ENCODE data around the gene ERCC2.
A peak's percentile ranks its signal among the peaks of the same experiment; 100 is the strongest.

ERCC2 gene

GRCh38 chr19:45380107-45380506 lies 9.7 kb upstream of the ERCC2 start:
- Histone ChIP-seq H3K4ac (ENCODE audit: low read depth in 1 of 2, low read length in 2 of 2) (no peak overlapping the region), H3K23ac (ENCODE audit: low read length in 2 of 2) (no peak overlapping the region), H3K27me3 (ENCODE audit: control insufficient read depth in 1 of 2, insufficient read depth in 1 of 2, low read length in 2 of 2) (peaks cover 3 to 4% of the 10 kb centered on the region in 2 experiments)

GRCh38 chr19:45376045-45376724 lies 5.8 kb upstream of the ERCC2 start:
- DNase-seq = peak; percentile 64
- peak overlapping the region; percentile 91 for H3K27ac ChIP-seq (ENCODE audit: low read length, poor library complexity, severe bottlenecking)
- no peak overlapping the region for H3K4me2 ChIP-seq (ENCODE audit: low read length, poor library complexity, severe bottlenecking)
- 34% methylated on average over 13 of the region's 13 CpGs for WGBS
- no peak overlapping the region for H3K14ac ChIP-seq (ENCODE audit: low read length in 2 of 2)
- peak overlapping the region; percentile 67 for H2BK15ac ChIP-seq (ENCODE audit: low read depth, poor library complexity, severe bottlenecking)
- H3K79me1 ChIP-seq (replicated peaks; ENCODE audit: low read length, poor library complexity, severe bottlenecking) = peaks cover 2% of the 10 kb centered on the region
- H3K27me3 ChIP-seq (ENCODE audit: control insufficient read depth in 1 of 2, insufficient read depth in 1 of 2, low read length in 2 of 2) = no peaks in the 10 kb centered on the region
- H2BK5ac ChIP-seq (ENCODE audit: low read depth, low read length, poor library complexity, severe bottlenecking) = peak overlapping the region; percentile 57
- no peak overlapping the region for H4K8ac ChIP-seq (ENCODE audit: low read length)
- no peak overlapping the region for H2BK120ac ChIP-seq (ENCODE audit: low read depth, low read length)
- H4K91ac ChIP-seq (ENCODE audit: low read length) = no peak overlapping the region
- H3K36me3 ChIP-seq (ENCODE audit: control insufficient read depth in 1 of 2, insufficient read depth in 2 of 2, low read depth in 1 of 2, low read length in 2 of 2) = no peaks in the 10 kb centered on the region
- peak overlapping the region in 1 of 2 experiments; percentile 43 for H3K18ac ChIP-seq (ENCODE audit: low read depth in 1 of 2, low read length in 2 of 2)
- H3K4me3 ChIP-seq (ENCODE audit: insufficient read depth in 1 of 2, low read depth in 1 of 2, low read length in 2 of 2) = no peak overlapping the region
- no peaks in the 10 kb centered on the region for H3K9me3 ChIP-seq (ENCODE audit: control insufficient read depth, low read length)
- H3K23ac ChIP-seq (ENCODE audit: low read length in 2 of 2) = no peak overlapping the region
- H3K4ac ChIP-seq (ENCODE audit: low read depth in 1 of 2, low read length in 2 of 2) = no peak overlapping the region
- peaks cover 3% of the 10 kb centered on the region for H3K4me1 ChIP-seq (ENCODE audit: control insufficient read depth, insufficient read depth, low read depth, low read length)
- no peak overlapping the region for H2BK12ac ChIP-seq (ENCODE audit: low read length in 2 of 2)
- no peak overlapping the region for H2AFZ ChIP-seq (ENCODE audit: low read depth, low read length)
- H3K9ac ChIP-seq (ENCODE audit: low read length) = peak overlapping the region; percentile 77
- H2AK5ac ChIP-seq (ENCODE audit: low read length, severe bottlenecking) = peak overlapping the region; percentile 83

More at GRCh38 chr19:45380107-45380506, 9.7 kb upstream of the ERCC2 start:
- Histone ChIP-seq H2BK120ac (ENCODE audit: low read depth, low read length) (no peak overlapping the region), H3K18ac (ENCODE audit: low read depth in 1 of 2, low read length in 2 of 2) (no peak overlapping the region), H3K4me1 (ENCODE audit: control insufficient read depth, insufficient read depth, low read depth, low read length) (peaks cover 3% of the 10 kb centered on the region), H2BK12ac (ENCODE audit: low read length in 2 of 2) (no peak overlapping the region), H4K91ac (ENCODE audit: low read length) (no peak overlapping the region), H2BK15ac (ENCODE audit: low read depth, poor library complexity, severe bottlenecking) (no peak overlapping the region), H3K36me3 (ENCODE audit: control insufficient read depth in 1 of 2, insufficient read depth in 2 of 2, low read depth in 1 of 2, low read length in 2 of 2) (peaks cover 0 to 5% of the 10 kb centered on the region in 2 experiments), H2AFZ (ENCODE audit: low read depth, low read length) (no peak overlapping the region), H4K8ac (ENCODE audit: low read length) (no peak overlapping the region), H3K14ac (ENCODE audit: low read length in 2 of 2) (no peak overlapping the region), H3K4me2 (ENCODE audit: low read length, poor library complexity, severe bottlenecking) (no peak overlapping the region), H2BK5ac (ENCODE audit: low read depth, low read length, poor library complexity, severe bottlenecking) (no peak overlapping the region), H3K9me3 (ENCODE audit: control insufficient read depth, low read length) (no peaks in the 10 kb centered on the region), H3K9ac (ENCODE audit: low read length) (peak overlapping the region; percentile 60), H3K27ac (ENCODE audit: low read length, poor library complexity, severe bottlenecking) (no peak overlapping the region), H3K79me1 (replicated peaks; ENCODE audit: low read length, poor library complexity, severe bottlenecking) (no peaks in the 10 kb centered on the region), H3K4me3 (ENCODE audit: insufficient read depth in 1 of 2, low read depth in 1 of 2, low read length in 2 of 2) (no peak overlapping the region), H2AK5ac (ENCODE audit: low read length, severe bottlenecking) (no peak overlapping the region)
- DNase-seq = no peak
- 97% methylated on average over 1 of the region's 1 CpG for WGBS

GRCh38 chr19:45368737-45369340 lies 1.5 kb downstream of the ERCC2 start:
- no peaks in the 10 kb centered on the region for H3K9me3 ChIP-seq (ENCODE audit: control insufficient read depth, low read length)
- peaks cover 12% of the 10 kb centered on the region for H3K4me1 ChIP-seq (ENCODE audit: control insufficient read depth, insufficient read depth, low read depth, low read length)
- H3K4me2 ChIP-seq (ENCODE audit: low read length, poor library complexity, severe bottlenecking) = no peak overlapping the region
- no peak overlapping the region for H4K91ac ChIP-seq (ENCODE audit: low read length)
- H3K14ac ChIP-seq (ENCODE audit: low read length in 2 of 2) = no peak overlapping the region
- H2BK15ac ChIP-seq (ENCODE audit: low read depth, poor library complexity, severe bottlenecking) = no peak overlapping the region
- H3K79me1 ChIP-seq (replicated peaks; ENCODE audit: low read length, poor library complexity, severe bottlenecking) = peaks cover 33% of the 10 kb centered on the region
- H2AFZ ChIP-seq (ENCODE audit: low read depth, low read length) = no peak overlapping the region
- DNase-seq = no peak
- no peak overlapping the region for H2BK5ac ChIP-seq (ENCODE audit: low read depth, low read length, poor library complexity, severe bottlenecking)
- WGBS = 90% methylated on average over 11 of the region's 11 CpGs
- no peak overlapping the region for H3K27ac ChIP-seq (ENCODE audit: low read length, poor library complexity, severe bottlenecking)
- H3K4me3 ChIP-seq (ENCODE audit: insufficient read depth in 1 of 2, low read depth in 1 of 2, low read length in 2 of 2) = peak overlapping the region in 1 of 2 experiments; percentile 93
- H3K23ac ChIP-seq (ENCODE audit: low read length in 2 of 2) = peak overlapping the region in 1 of 2 experiments; percentile 62
- no peak overlapping the region for H2AK5ac ChIP-seq (ENCODE audit: low read length, severe bottlenecking)
- H3K18ac ChIP-seq (ENCODE audit: low read depth in 1 of 2, low read length in 2 of 2) = no peak overlapping the region
- H4K8ac ChIP-seq (ENCODE audit: low read length) = no peak overlapping the region
- H3K27me3 ChIP-seq (ENCODE audit: control insufficient read depth in 1 of 2, insufficient read depth in 1 of 2, low read length in 2 of 2) = no peaks in the 10 kb centered on the region
- peaks cover 15 to 28% of the 10 kb centered on the region in 2 experiments for H3K36me3 ChIP-seq (ENCODE audit: control insufficient read depth in 1 of 2, insufficient read depth in 2 of 2, low read depth in 1 of 2, low read length in 2 of 2)
- H2BK12ac ChIP-seq (ENCODE audit: low read length in 2 of 2) = no peak overlapping the region
- H2BK120ac ChIP-seq (ENCODE audit: low read depth, low read length) = no peak overlapping the region
- no peak overlapping the region for H3K9ac ChIP-seq (ENCODE audit: low read length)
- no peak overlapping the region for H3K4ac ChIP-seq (ENCODE audit: low read depth in 1 of 2, low read length in 2 of 2)

- no peak overlapping the region for H4K8ac ChIP-seq (ENCODE audit: low read length)
- no peak overlapping the region for H2BK120ac ChIP-seq (ENCODE audit: low read depth, low read length)
Measured at GRCh38 chr19:45368127-45368526, 2.2 kb downstream of the ERCC2 start.

More at GRCh38 chr19:45368127-45368526, 2.2 kb downstream of the ERCC2 start:
- Histone ChIP-seq H3K14ac (ENCODE audit: low read length in 2 of 2) (no peak overlapping the region), H3K36me3 (ENCODE audit: control insufficient read depth in 1 of 2, insufficient read depth in 2 of 2, low read depth in 1 of 2, low read length in 2 of 2) (peaks cover 15 to 35% of the 10 kb centered on the region in 2 experiments), H2BK5ac (ENCODE audit: low read depth, low read length, poor library complexity, severe bottlenecking) (no peak overlapping the region), H3K27ac (ENCODE audit: low read length, poor library complexity, severe bottlenecking) (no peak overlapping the region), H3K4me2 (ENCODE audit: low read length, poor library complexity, severe bottlenecking) (no peak overlapping the region), H3K79me1 (replicated peaks; ENCODE audit: low read length, poor library complexity, severe bottlenecking) (peaks cover 39% of the 10 kb centered on the region), H3K27me3 (ENCODE audit: control insufficient read depth in 1 of 2, insufficient read depth in 1 of 2, low read length in 2 of 2) (no peaks in the 10 kb centered on the region), H2BK12ac (ENCODE audit: low read length in 2 of 2) (no peak overlapping the region), H3K4me3 (ENCODE audit: insufficient read depth in 1 of 2, low read depth in 1 of 2, low read length in 2 of 2) (no peak overlapping the region), H3K18ac (ENCODE audit: low read depth in 1 of 2, low read length in 2 of 2) (no peak overlapping the region), H2AFZ (ENCODE audit: low read depth, low read length) (no peak overlapping the region), H2AK5ac (ENCODE audit: low read length, severe bottlenecking) (no peak overlapping the region), H3K4me1 (ENCODE audit: control insufficient read depth, insufficient read depth, low read depth, low read length) (peaks cover 12% of the 10 kb centered on the region), H3K9me3 (ENCODE audit: control insufficient read depth, low read length) (no peaks in the 10 kb centered on the region), H3K9ac (ENCODE audit: low read length) (no peak overlapping the region), H2BK15ac (ENCODE audit: low read depth, poor library complexity, severe bottlenecking) (no peak overlapping the region), H4K91ac (ENCODE audit: low read length) (no peak overlapping the region), H3K23ac (ENCODE audit: low read length in 2 of 2) (no peak overlapping the region), H3K4ac (ENCODE audit: low read depth in 1 of 2, low read length in 2 of 2) (no peak overlapping the region)
- over 99% methylated on average over 4 of the region's 4 CpGs for WGBS
- no peak for DNase-seq

Measured in mesenchymal stem cell (in vitro differentiated cells and primary cell).